Measurements from ENCODE around the gene FAM151A. TPM values are rescaled to one million over a fixed set of nuclear protein-coding genes. Genes with fewer than 3 reads are reported as not detected.

Gene FAM151A
- total and polyA plus RNA-seq, 4 donors, result 0.02 to 0.06 TPM; not detected in 2

GRCh38 chr1:54572542-54572850 lies 50.8 kb downstream of the FAM151A start:
- DNase-seq (no peak), ATAC-seq (ENCODE audit: insufficient read depth, low FRiP score) (no peak)
- no peak for TF ChIP-seq CTCF (IDR thresholded peaks at IDR 0.05; ENCODE audit: control extremely low read depth, extremely low read depth)
- WGBS, 2 donors, result 48 to 66% methylated on average over 3 of the region's 3 CpGs
- Histone ChIP-seq H3K27me3 (ENCODE audit: control insufficient read depth in 3 of 3, insufficient read depth in 3 of 3, low read length in 2 of 3) (no peaks in the 10 kb centered on the region), H3K9ac (ENCODE audit: insufficient read depth in 1 of 2, low read length in 2 of 2) (no peak overlapping the region), H3K4me3 (no peak overlapping the region), H3K9me3 (ENCODE audit: control insufficient read depth in 4 of 4, insufficient read depth in 3 of 4, low read length in 3 of 4) (no peaks in the 10 kb centered on the region), H3K4me1 (ENCODE audit: control insufficient read depth in 5 of 5, insufficient read depth in 5 of 5, low read length in 5 of 5) (peaks cover 0 to 20% (median 4%) of the 10 kb centered on the region in 5 donors), H3K27ac (ENCODE audit: low read depth in 1 of 2, low read length in 1 of 2) (peak overlapping the region in 1 of 2 donors; percentile 73), H3K36me3 (ENCODE audit: control insufficient read depth in 4 of 4, insufficient read depth in 4 of 4, low read length in 4 of 4) (no peaks in the 10 kb centered on the region)

- H3K9ac ChIP-seq (ENCODE audit: insufficient read depth in 1 of 2, low read length in 2 of 2), result no peak overlapping the region
These were observed 51.4 kb downstream of the FAM151A start for GRCh38 chr1:54571803-54572541.

GRCh38 chr1:54571326-54571725 lies 52.0 kb downstream of the FAM151A start:
- Histone ChIP-seq H3K9ac (ENCODE audit: insufficient read depth in 1 of 2, low read length in 2 of 2) (no peak overlapping the region), H3K4me1 (ENCODE audit: control insufficient read depth in 5 of 5, insufficient read depth in 5 of 5, low read length in 5 of 5) (peaks cover 0 to 19% (median 4%) of the 10 kb centered on the region in 5 donors), H3K4me3 (no peak overlapping the region), H3K27me3 (ENCODE audit: control insufficient read depth in 3 of 3, insufficient read depth in 3 of 3, low read length in 2 of 3) (no peaks in the 10 kb centered on the region), H3K27ac (ENCODE audit: low read depth in 1 of 2, low read length in 1 of 2) (peak overlapping the region in 1 of 2 donors; percentile 73), H3K36me3 (ENCODE audit: control insufficient read depth in 4 of 4, insufficient read depth in 4 of 4, low read length in 4 of 4) (no peaks in the 10 kb centered on the region), H3K9me3 (ENCODE audit: control insufficient read depth in 4 of 4, insufficient read depth in 3 of 4, low read length in 3 of 4) (no peaks in the 10 kb centered on the region)
- peak in 2 of 3 donors; percentile 32 to 53 for DNase-seq
- no peak for ATAC-seq (ENCODE audit: insufficient read depth, low FRiP score)
- 73 to 74% methylated on average over 3 of the region's 3 CpGs for WGBS, 2 donors
- no peak for TF ChIP-seq CTCF (IDR thresholded peaks at IDR 0.05; ENCODE audit: control extremely low read depth, extremely low read depth)

More at GRCh38 chr1:54571803-54572541, 51.4 kb downstream of the FAM151A start:
- no peak for ATAC-seq (ENCODE audit: insufficient read depth, low FRiP score)
- 37 to 49% methylated on average over 7 to 8 of the region's 8 CpGs for WGBS, 2 donors
- no peaks in the 10 kb centered on the region for H3K36me3 ChIP-seq (ENCODE audit: control insufficient read depth in 4 of 4, insufficient read depth in 4 of 4, low read length in 4 of 4)
- peaks cover 0 to 19% (median 4%) of the 10 kb centered on the region in 5 donors for H3K4me1 ChIP-seq (ENCODE audit: control insufficient read depth in 5 of 5, insufficient read depth in 5 of 5, low read length in 5 of 5)
- H3K27ac ChIP-seq (ENCODE audit: low read depth in 1 of 2, low read length in 1 of 2), result peak overlapping the region in 1 of 2 donors; percentile 73
- no peak for TF ChIP-seq CTCF (IDR thresholded peaks at IDR 0.05; ENCODE audit: control extremely low read depth, extremely low read depth)
- H3K9me3 ChIP-seq (ENCODE audit: control insufficient read depth in 4 of 4, insufficient read depth in 3 of 4, low read length in 3 of 4), result no peaks in the 10 kb centered on the region
- no peak overlapping the region for H3K4me3 ChIP-seq
- H3K27me3 ChIP-seq (ENCODE audit: control insufficient read depth in 3 of 3, insufficient read depth in 3 of 3, low read length in 2 of 3), result no peaks in the 10 kb centered on the region
- DNase-seq, result peak in 1 of 3 donors; percentile 45
